Measurements from ENCODE around the gene GDI2.
"Not testable (repeated sequence)": the region's sequence is repeated elsewhere in the genome, so short reads cannot be mapped to it uniquely, and the experiment has no call there.

Gene GDI2

GRCh38 chr10:5777758-5778157 lies 35.5 kb downstream of the GDI2 start:
- DNase-seq, result not testable (repeated sequence)

DNA sequence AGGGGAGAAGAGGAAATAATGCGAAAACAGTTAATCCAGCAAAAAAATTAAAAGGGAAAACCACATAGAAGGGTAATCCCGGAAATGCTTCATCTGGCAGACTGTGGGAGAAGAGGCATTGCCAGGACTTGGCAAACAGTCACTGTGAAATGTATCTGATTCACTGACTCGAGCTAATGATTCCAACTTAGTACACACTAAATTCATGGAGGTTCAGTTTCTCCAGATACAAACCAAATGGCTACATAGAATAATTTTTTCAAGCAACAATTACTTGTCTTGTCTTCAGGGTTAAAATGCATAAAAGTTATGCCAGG lies 36.4 kb downstream of the GDI2 start:
- no peak for DNase-seq

GRCh38 chr10:5776136-5776880 lies 36.9 kb downstream of the GDI2 start:
- no peak for DNase-seq

DNA sequence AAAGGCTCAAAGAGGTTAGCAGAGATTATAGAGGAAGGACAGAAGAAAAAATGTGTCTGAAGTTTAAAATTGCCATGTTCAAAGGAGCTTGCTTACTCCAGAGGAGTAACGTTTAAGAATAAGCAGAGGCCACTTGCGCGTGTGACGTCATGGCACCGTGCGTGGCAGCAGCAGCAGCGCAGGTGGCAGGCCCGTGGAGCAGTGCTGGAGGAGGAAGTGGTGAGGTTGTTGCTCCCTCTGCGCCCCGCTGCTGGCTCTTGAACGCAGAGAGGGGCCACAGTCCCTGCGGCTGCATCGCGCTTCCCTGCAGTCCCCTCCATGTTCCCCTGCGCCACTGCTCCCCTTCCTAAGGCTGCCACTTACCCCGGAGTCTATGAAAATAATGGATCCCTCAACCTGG lies 37.5 kb downstream of the GDI2 start:
- peak; percentile 53 to 62 for DNase-seq

DNA sequence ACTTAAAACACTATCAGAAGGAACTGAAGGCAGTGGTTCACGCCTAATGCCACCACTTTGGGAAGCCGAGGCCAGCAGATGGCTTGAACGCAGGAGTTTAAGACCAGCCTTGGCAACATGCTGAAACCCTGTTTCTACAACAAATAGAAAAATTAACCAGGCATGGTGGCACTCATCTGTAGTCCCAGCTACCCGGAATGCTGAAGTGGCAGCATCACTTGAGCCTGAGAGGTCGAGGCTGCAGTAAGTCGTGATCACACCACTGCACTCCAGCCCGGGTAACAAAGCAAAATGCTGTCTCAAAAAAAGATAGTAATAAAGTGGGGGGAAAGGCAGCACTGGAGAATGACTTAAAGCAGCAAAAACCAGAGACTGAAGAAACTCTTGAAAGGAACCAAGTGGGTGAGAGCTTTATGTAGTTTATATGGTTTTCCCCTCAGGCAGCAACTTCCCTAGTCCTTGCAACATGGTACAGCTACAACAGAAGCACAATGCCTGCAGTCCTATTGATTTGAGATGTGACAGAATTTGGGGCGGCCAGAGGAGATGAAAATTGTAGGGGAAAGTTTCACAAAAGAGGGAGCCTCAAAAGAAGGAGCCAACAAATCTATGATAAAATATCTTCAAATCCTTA lies 38.1 kb downstream of the GDI2 start:
- DNase-seq, result no peak

DNA sequence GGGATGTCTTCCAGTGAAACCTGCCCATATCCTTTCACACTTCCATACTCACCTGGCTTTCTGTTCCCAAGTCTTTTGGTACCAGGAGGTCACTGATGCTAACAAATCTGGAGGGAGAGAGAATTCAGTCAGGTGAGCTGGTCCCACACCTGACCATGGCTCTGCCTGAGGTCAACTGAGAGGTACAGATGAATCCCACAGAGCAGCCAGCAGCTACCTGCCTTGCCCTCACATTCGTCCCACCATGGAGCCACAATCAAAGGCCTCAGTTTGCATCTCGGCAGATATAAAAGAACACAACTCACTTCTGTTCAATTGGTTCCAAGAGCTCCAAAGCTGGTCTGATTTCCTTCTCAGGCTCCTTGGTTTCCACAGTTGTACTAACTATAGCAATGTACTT lies 47.0 kb downstream of the GDI2 start:
- no peak for DNase-seq

DNA sequence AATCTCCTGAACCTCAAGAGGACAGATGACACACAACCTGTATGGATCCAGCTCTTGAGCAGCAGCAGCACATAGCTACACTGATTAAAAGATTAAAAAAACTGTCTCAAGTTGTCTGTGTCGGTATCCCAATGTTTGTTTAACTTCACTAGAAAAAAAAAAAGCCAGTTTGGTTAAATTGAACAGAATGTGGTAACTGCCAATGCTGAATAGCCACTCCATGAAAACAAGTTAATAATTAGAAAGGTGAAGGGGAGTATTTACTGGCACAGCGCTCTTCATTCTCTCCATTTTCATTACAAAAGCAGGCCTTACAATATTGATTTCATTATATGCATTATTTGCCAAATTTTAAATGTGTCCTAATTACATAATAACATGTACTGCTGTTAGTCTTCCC lies 47.6 kb downstream of the GDI2 start:
- no peak for DNase-seq

- no peak for DNase-seq
Measured at GRCh38 chr10:5764422-5765297, 48.6 kb downstream of the GDI2 start.

- DNase-seq, result no peak
Measured at GRCh38 chr10:5762531-5762930, 50.7 kb downstream of the GDI2 start.

GRCh38 chr10:5761220-5761619 lies 52.0 kb downstream of the GDI2 start:
- DNase-seq, result no peak

DNA sequence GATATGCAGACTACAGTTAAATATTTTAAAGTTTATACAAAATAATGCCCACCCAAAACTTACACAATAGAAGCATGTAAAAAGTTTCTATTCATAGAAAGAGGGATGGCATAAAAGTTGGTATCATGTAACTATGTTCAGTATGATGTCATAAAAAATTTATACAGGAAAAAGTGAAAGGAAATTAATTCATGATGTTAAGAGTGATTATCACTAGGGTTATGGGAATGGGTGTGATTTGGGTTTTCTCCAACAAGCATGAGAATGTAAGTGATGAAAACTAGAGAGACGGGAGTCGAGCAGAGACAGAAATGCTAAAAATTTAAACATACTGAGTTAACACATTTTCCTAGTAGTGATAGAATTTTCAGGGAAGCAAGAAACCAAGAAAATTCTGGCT lies 52.7 kb downstream of the GDI2 start:
- no peak for DNase-seq

GRCh38 chr10:5758927-5759326 lies 54.3 kb downstream of the GDI2 start:
- no peak for DNase-seq

DNA sequence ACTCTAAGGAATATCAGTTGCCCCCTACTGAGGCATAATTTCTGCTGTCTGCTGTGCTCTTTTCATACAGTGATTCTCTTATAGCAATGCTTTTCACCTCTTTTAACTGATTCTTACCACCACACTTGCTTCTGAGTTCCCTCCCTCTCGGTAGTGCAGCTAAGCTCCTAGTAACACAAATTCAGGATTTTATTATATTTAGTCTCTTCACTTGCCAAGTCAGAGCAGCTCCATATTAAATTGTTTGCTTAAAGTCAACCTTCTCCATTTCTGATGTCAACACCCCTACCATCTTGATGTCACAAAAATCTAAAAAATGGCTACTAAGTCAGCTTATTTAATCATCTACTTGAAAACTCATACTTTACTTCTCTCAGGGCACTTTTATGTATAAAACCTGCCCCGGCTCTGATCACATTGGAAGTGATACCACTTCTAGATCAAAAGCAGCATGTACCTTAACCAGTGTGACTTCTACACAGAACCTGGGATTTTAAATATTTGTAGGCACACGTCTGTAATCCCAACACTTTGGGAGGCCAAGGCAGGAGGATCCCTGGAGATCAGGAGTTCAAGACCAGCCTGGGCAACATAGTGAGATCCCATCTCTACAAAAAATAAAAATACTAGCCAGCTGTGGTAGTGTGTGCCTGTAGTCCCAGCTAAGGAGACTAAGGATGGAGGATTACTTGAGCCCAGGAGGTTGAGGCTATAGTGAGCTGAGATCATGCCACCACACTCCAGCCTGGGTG lies 55.3 kb downstream of the GDI2 start:
- no peak for DNase-seq

GRCh38 chr10:5752301-5752871 lies 60.8 kb downstream of the GDI2 start:
- DNase-seq, result no peak

- no peak for DNase-seq
Measured at GRCh38 chr10:5751601-5752253, 61.5 kb downstream of the GDI2 start.

DNA sequence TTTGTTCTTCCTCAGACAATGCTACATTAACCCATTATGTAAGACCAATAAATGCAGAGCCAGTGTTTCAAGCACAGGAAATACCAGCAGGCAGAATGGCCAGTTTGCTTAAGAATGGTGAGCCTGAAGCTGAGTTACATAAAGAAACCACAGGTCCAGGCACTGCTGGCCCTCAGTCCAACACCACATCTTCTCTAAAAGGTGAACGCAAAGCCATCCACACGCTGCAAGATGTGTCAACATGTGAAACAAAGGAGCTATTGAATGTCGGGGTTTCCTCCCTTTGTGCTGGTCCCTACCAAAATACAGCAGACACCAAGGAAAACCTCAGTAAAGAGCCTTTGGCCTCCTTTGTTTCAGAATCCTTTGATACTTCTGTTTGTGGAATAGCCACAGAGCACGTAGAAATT lies 64.8 kb downstream of the GDI2 start:
- no peak for DNase-seq

GRCh38 chr10:5746197-5746596 lies 67.0 kb downstream of the GDI2 start:
- DNase-seq, result no peak

GRCh38 chr10:5744849-5745248 lies 68.4 kb downstream of the GDI2 start:
- DNase-seq, result no peak

DNA sequence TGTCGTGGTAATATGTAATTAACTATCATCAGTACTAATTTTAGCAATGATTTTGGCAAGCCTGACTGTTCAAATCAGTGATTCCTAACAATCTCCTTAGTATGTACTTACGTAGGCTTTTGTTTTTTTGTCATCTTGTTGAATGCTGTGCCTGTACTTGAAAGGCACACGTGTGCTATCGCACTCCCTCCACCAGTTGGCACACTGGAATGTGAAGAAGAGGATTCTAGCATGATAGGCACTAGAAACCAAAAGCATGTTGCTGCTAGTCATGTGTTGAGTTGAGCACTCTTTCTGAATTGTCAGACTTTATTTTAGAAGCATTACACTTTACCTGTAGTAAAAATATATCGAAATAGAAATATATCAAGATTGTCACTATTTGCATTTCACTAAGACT lies 69.5 kb downstream of the GDI2 start:
- DNase-seq, result no peak

DNA sequence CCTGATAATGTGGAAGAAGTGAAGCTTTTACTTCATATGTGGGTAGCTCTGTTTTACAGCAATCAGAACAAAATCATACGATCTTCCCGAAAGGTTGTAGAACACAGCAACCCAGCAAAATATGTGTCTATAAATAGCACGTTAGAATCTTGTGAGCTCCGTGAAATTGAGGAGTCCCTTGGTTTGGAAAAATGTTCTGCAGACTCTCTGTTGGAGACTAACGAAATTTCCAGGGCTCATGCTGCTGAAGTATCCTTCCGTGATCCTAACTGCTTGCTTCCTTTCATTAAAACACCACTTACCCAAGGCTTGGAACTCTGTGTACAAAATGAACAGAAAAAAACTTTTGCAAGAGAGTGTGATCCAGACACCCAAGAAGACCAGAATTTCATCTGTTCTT lies 71.1 kb downstream of the GDI2 start:
- no peak for DNase-seq

GRCh38 chr10:5741276-5741675 lies 72.0 kb downstream of the GDI2 start:
- DNase-seq, result no peak

GRCh38 chr10:5738427-5738826 lies 74.8 kb downstream of the GDI2 start:
- DNase-seq, result no peak
